ENCODE measurements around the gene SMARCAD1.

SMARCAD1 gene

DNA sequence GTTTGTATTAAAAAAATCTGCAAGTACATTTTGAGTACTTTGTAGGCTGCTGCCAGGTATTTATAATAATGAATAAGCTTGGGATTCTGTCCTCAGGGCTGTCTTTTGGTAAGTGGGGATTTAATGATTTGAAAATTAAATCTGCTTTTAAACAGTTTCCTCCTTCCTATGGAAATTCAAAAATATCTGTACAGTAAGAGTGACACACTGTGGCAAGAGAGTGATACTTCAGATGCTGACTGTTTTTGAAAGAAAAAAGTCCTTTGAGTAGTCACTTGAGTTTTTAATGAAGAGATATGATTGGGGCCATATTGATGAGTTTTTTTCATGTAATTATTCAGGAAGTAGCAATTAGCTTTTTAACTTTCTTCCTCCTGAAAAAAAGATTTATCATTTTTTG lies 49.2 kb downstream of the SMARCAD1 start:
- peaks cover 22% of the 10 kb centered on the region for H3K36me3 ChIP-seq (replicated peaks; ENCODE audit: low read depth, low read length)
- H3K4me1 ChIP-seq (ENCODE audit: low read length): peaks cover 5% of the 10 kb centered on the region; the same call in 1 of the 2 replicates
- H3K9ac ChIP-seq (ENCODE audit: low read length): no peak overlapping the region
- H3K79me2 ChIP-seq (ENCODE audit: low read length): no peaks in the 10 kb centered on the region
- H4K20me1 ChIP-seq (ENCODE audit: insufficient read depth, low read length): no peaks in the 10 kb centered on the region
- H2AFZ ChIP-seq (ENCODE audit: low read depth, low read length): no peak overlapping the region
- TF ChIP-seq EZH2phosphoT487 (IDR thresholded peaks at IDR 0.05; ENCODE audit: low read depth): no peak
- TF ChIP-seq, protein P1, sequence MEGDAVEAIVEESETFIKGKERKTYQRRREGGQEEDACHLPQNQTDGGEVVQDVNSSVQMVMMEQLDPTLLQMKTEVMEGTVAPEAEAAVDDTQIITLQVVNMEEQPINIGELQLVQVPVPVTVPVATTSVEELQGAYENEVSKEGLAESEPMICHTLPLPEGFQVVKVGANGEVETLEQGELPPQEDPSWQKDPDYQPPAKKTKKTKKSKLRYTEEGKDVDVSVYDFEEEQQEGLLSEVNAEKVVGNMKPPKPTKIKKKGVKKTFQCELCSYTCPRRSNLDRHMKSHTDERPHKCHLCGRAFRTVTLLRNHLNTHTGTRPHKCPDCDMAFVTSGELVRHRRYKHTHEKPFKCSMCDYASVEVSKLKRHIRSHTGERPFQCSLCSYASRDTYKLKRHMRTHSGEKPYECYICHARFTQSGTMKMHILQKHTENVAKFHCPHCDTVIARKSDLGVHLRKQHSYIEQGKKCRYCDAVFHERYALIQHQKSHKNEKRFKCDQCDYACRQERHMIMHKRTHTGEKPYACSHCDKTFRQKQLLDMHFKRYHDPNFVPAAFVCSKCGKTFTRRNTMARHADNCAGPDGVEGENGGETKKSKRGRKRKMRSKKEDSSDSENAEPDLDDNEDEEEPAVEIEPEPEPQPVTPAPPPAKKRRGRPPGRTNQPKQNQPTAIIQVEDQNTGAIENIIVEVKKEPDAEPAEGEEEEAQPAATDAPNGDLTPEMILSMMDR (IDR thresholded peaks at IDR 0.05; ENCODE audit: low read depth, low read length): peak; percentile 42
- no peaks in the 10 kb centered on the region for H3K9me3 ChIP-seq (ENCODE audit: insufficient read depth, low read length)
- H3K27me3 ChIP-seq (ENCODE audit: low read depth, low read length): no peaks in the 10 kb centered on the region
- no peak overlapping the region for H3K27ac ChIP-seq (ENCODE audit: low read length)
- H3K4me2 ChIP-seq (ENCODE audit: low read length): no peak overlapping the region
- no peak overlapping the region for H3K4me3 ChIP-seq (ENCODE audit: low read length)

DNA sequence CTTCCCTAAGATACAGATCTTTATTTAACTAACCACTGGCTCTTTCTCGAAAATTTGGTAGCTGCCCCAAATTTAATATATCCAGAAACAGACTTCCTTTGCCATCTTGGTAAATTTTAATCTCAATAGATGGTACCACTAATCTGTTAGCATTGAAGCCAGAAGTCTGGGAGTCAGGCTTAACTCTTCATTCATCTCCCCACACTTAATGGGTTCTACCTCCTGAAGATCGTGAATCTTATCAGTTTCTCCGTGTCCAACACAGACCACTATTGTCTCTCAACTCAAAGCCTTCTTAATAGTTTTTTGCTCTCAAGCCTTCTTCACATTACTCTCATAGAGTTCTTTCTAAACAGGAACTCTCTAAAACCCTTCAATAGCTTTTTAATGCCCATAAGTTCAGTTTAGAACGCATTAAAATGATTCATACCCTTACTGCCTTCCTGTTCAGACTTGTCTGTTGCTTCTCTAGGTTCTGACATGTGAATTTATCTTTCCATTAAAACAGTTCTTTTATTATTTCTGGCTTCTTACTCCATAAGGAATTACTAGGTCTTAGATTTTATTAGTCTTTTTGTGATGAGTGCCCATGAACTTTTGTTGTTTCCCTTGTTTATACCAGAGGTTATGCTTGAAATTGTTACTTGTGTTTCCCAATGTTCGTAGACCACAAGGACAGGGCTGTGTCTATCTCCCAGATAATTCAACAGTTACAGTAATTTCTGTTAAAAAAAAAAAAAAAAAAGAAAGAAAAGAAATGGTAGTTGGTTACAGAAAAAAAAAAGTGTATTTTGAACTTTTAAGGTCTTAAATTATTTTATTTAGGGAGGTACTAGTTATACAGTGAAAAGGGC lies 54.7 kb downstream of the SMARCAD1 start:
- no peaks in the 10 kb centered on the region for H3K9me3 ChIP-seq (ENCODE audit: insufficient read depth, low read length)
- H3K79me2 ChIP-seq (ENCODE audit: low read length): no peaks in the 10 kb centered on the region
- no peaks in the 10 kb centered on the region for H3K4me1 ChIP-seq (ENCODE audit: low read length)
- no peak overlapping the region for H3K4me3 ChIP-seq (ENCODE audit: low read length)
- no peak overlapping the region for H2AFZ ChIP-seq (ENCODE audit: low read depth, low read length)
- no peak for TF ChIP-seq EZH2phosphoT487 (IDR thresholded peaks at IDR 0.05; ENCODE audit: low read depth)
- TF ChIP-seq, protein P1 (IDR thresholded peaks at IDR 0.05; ENCODE audit: low read depth, low read length): no peak
- no peaks in the 10 kb centered on the region for H4K20me1 ChIP-seq (ENCODE audit: insufficient read depth, low read length)
- H3K4me2 ChIP-seq (ENCODE audit: low read length): no peak overlapping the region
- no peaks in the 10 kb centered on the region for H3K27me3 ChIP-seq (ENCODE audit: low read depth, low read length)
- H3K27ac ChIP-seq (ENCODE audit: low read length): no peak overlapping the region
- H3K9ac ChIP-seq (ENCODE audit: low read length): no peak overlapping the region
- H3K36me3 ChIP-seq (replicated peaks; ENCODE audit: low read depth, low read length): peaks cover 14% of the 10 kb centered on the region

DNA sequence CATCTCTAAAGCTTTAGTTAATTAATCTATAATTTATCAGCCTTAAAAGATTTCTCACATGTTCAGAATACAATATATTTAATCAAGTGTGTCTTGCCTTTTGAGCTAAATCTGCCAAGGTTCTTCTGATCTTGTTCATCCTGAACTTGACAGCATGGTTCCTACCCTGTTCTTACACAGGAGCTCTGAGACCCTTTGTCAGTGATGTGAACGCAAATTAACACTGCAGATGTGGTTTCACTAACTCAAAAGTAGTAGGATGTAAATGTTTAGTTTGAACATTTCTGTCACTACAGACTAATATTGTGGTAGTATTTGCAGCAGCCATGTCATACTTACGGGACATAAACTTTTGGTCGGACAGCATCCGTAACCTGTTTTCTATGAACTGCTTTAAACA lies 59.4 kb downstream of the SMARCAD1 start:
- Histone ChIP-seq H3K9ac (ENCODE audit: low read length) (no peak overlapping the region), H3K4me2 (ENCODE audit: low read length) (no peak overlapping the region), H3K9me3 (ENCODE audit: insufficient read depth, low read length) (no peaks in the 10 kb centered on the region), H3K4me1 (ENCODE audit: low read length) (no peaks in the 10 kb centered on the region), H4K20me1 (ENCODE audit: insufficient read depth, low read length) (no peaks in the 10 kb centered on the region), H3K36me3 (replicated peaks; ENCODE audit: low read depth, low read length) (peaks cover 19% of the 10 kb centered on the region), H3K4me3 (ENCODE audit: low read length) (no peak overlapping the region), H3K27me3 (ENCODE audit: low read depth, low read length) (no peaks in the 10 kb centered on the region), H2AFZ (ENCODE audit: low read depth, low read length) (no peak overlapping the region), H3K79me2 (ENCODE audit: low read length) (no peaks in the 10 kb centered on the region), H3K27ac (ENCODE audit: low read length) (no peak overlapping the region)
- TF ChIP-seq, protein P1 (IDR thresholded peaks at IDR 0.05; ENCODE audit: low read depth, low read length): no peak
- TF ChIP-seq EZH2phosphoT487 (IDR thresholded peaks at IDR 0.05; ENCODE audit: low read depth): no peak

DNA sequence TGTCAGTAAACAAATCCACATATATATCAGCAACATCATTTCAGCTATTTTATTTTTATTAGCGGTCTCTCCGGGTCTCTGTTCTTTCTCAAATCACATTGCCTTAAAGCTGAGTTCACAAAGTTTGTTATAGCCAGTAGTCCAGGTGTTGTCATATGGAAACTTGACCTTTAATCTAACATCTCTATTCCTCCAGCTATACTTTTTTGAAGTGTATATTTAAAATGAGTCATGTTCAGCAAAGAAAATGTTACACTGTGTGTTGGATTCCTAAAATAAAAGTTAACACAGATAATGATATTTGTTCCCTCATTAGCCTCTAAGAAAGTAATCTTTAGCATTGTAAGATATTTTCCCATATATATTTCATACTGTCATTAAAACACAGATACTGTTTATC lies 63.6 kb downstream of the SMARCAD1 start:
- H3K27ac ChIP-seq (ENCODE audit: low read length): no peak overlapping the region
- H2AFZ ChIP-seq (ENCODE audit: low read depth, low read length): no peak overlapping the region
- H3K9ac ChIP-seq (ENCODE audit: low read length): no peak overlapping the region
- H3K4me2 ChIP-seq (ENCODE audit: low read length): no peak overlapping the region
- no peaks in the 10 kb centered on the region for H3K4me1 ChIP-seq (ENCODE audit: low read length)
- H4K20me1 ChIP-seq (ENCODE audit: insufficient read depth, low read length): no peaks in the 10 kb centered on the region
- TF ChIP-seq, protein P1 (IDR thresholded peaks at IDR 0.05; ENCODE audit: low read depth, low read length): no peak
- TF ChIP-seq EZH2phosphoT487 (IDR thresholded peaks at IDR 0.05; ENCODE audit: low read depth): no peak
- H3K27me3 ChIP-seq (ENCODE audit: low read depth, low read length): no peaks in the 10 kb centered on the region
- peaks cover 27% of the 10 kb centered on the region for H3K36me3 ChIP-seq (replicated peaks; ENCODE audit: low read depth, low read length)
- H3K79me2 ChIP-seq (ENCODE audit: low read length): no peaks in the 10 kb centered on the region
- no peak overlapping the region for H3K4me3 ChIP-seq (ENCODE audit: low read length)
- H3K9me3 ChIP-seq (ENCODE audit: insufficient read depth, low read length): no peaks in the 10 kb centered on the region

All from OCI-LY3 (cell line).